Thyroid gland (tissue), 4 donors: Measurements from ENCODE around the gene PARG.
"Not testable (repeated sequence)": the region's sequence is repeated elsewhere in the genome, so short reads cannot be mapped to it uniquely, and the experiment has no call there.

Experiments
- CTCF ChIP-seq, 6 experiments: fragments of 200-600 bp in 3 of 6; fragments of 450-650 bp in 3 of 6; sonication (generic) in 3 of 6; IDR thresholded peaks; one replicate each; pipeline ENCODE4 v1.5.1; 2016 to 2019; ENCODE audit warnings: antibody characterized with exemption in 6 of 6, mild to moderate bottlenecking in 2 of 6, inconsistent platforms in 1 of 6, moderate library complexity in 1 of 6
- POLR2A ChIP-seq, 2 donors: fragments of 450-650 bp; IDR thresholded peaks; one replicate each; pipeline ENCODE4 v1.6.1; 2017; ENCODE audit warnings: antibody characterized with exemption in 2 of 2, mild to moderate bottlenecking in 2 of 2, moderate library complexity in 1 of 2

DNA sequence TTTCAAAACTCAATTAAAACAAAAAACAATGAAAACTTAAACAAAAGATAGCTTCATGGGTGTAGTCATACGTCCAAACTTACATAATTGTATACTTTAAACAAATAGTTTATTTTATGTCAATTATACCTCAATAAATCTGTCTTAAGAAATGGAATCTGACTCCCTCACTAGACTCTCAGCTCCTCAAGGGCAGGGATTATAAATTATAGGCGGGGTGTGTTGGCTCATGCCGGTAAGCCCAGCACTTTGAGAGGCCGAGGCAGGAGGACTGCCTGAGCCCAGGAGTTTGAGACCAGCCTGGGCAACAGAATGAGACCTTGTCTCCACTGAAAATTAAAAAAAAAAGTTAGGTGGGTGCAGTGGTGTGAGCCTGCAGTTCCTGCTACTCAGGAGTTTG is 92.3 kb downstream of the PARG start:
- TF ChIP-seq POLR2A, CTCF (IDR thresholded peaks at IDR 0.05): not testable (repeated sequence)
